Spleen (tissue), 7 donors: ENCODE data around the gene SHTN1.

Experiments
- POLR2A ChIP-seq, 3 donors: fragments of 450-650 bp; IDR thresholded peaks; one replicate each; pipeline ENCODE4 v1.5.1; 2017; ENCODE audit warnings: antibody characterized with exemption in 3 of 3, mild to moderate bottlenecking in 1 of 3
- TF ChIP-seq, protein P1 (sequence below), 11 experiments: fragments of 200-600 bp in 7 of 11; fragments of 450-650 bp in 4 of 11; sonication (generic) in 4 of 11; IDR thresholded peaks in 8 of 11; conservative IDR thresholded peaks in 3 of 11; 1 replicate in 7 of 11; 2 replicates in 4 of 11; pipeline versions ENCODE4 v1.4.0 to v1.8.0; 2016 to 2021; ENCODE audit warnings: antibody characterized with exemption in 11 of 11, inconsistent platforms in 4 of 11, mild to moderate bottlenecking in 1 of 11
- donor health status: DM: no; HTN: no; CAD: no; lungs with moderate emphysema.
- donor health status: DM: no; HTN: no; CAD: no.
- donor health status: DM: no; HTN: no; CAD: no.

DNA sequence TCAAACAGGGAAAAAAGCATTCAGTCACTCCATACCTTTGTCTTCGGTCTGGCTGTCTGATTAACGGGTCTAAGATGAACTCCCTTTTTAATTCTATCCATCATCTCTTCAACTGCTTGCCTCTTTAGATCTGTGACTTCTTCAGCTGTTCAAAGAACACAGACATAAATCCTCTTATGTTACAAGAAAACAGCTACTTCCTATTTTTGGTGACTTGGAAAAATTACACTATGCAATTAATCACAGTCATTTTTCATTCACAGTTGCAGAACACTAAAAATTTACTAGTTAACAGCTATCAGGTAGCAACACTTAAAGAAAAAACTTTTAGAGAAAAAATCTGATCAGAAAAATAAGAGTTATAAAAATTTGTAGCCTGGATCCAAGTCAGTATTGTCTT lies 89.6 kb downstream of the SHTN1 start:
- TF ChIP-seq, protein P1, sequence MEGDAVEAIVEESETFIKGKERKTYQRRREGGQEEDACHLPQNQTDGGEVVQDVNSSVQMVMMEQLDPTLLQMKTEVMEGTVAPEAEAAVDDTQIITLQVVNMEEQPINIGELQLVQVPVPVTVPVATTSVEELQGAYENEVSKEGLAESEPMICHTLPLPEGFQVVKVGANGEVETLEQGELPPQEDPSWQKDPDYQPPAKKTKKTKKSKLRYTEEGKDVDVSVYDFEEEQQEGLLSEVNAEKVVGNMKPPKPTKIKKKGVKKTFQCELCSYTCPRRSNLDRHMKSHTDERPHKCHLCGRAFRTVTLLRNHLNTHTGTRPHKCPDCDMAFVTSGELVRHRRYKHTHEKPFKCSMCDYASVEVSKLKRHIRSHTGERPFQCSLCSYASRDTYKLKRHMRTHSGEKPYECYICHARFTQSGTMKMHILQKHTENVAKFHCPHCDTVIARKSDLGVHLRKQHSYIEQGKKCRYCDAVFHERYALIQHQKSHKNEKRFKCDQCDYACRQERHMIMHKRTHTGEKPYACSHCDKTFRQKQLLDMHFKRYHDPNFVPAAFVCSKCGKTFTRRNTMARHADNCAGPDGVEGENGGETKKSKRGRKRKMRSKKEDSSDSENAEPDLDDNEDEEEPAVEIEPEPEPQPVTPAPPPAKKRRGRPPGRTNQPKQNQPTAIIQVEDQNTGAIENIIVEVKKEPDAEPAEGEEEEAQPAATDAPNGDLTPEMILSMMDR (IDR thresholded peaks at IDR 0.05 in 8 of 11, conservative IDR thresholded peaks at IDR 0.05 in 3 of 11): no peak
- TF ChIP-seq POLR2A (IDR thresholded peaks at IDR 0.05): no peak
